Fibroblast of pulmonary artery (primary cell): ENCODE results near the gene TXNDC11.

ENCODE experiments used
- DNase-seq: peaks from one replicate; pipeline ENCODE4 v3.0.0-alpha.2; 2010; ENCODE audit warnings: low read depth
- H3K4me3 ChIP-seq: replicated peaks from 2 replicates; pipeline ENCODE4 v1.5.1; 2011; ENCODE audit warnings: low read depth, mild to moderate bottlenecking, control low read depth, low read length, moderate library complexity
- TF ChIP-seq, protein P1 (sequence below): IDR thresholded peaks from 2 replicates; pipeline ENCODE4 v1.5.1; 2011; ENCODE audit warnings: mild to moderate bottlenecking, control low read depth, low read length, inconsistent platforms; ENCODE audit errors: missing control alignments

Gene TXNDC11

GRCh38 chr16:11712122-11712521, 30.5 kb downstream of the TXNDC11 start:
- H3K4me3 ChIP-seq: no peak overlapping the region
- TF ChIP-seq, protein P1, sequence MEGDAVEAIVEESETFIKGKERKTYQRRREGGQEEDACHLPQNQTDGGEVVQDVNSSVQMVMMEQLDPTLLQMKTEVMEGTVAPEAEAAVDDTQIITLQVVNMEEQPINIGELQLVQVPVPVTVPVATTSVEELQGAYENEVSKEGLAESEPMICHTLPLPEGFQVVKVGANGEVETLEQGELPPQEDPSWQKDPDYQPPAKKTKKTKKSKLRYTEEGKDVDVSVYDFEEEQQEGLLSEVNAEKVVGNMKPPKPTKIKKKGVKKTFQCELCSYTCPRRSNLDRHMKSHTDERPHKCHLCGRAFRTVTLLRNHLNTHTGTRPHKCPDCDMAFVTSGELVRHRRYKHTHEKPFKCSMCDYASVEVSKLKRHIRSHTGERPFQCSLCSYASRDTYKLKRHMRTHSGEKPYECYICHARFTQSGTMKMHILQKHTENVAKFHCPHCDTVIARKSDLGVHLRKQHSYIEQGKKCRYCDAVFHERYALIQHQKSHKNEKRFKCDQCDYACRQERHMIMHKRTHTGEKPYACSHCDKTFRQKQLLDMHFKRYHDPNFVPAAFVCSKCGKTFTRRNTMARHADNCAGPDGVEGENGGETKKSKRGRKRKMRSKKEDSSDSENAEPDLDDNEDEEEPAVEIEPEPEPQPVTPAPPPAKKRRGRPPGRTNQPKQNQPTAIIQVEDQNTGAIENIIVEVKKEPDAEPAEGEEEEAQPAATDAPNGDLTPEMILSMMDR: no peak
- DNase-seq: no peak

DNA sequence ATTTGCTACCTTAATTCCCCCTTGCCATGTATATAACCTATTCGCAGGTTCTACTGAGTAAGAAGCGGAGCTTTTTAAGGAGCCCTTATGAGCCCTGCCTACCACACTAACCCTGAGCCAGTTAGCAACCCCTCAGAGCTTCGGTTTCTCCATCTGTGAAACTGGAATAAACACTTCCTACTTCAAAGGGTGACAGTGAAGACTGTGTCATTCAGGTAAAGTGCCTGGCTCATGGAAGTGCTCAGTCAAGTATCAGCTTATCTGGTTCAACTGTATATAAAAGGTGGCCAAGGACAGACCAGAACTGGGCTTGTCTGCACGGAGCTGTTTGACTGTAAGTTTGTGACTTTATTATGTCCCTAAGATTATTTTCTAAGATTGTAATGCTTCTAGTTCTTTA, 31.0 kb downstream of the TXNDC11 start:
- H3K4me3 ChIP-seq: no peak overlapping the region
- no peak for DNase-seq
- TF ChIP-seq, protein P1: no peak

DNA sequence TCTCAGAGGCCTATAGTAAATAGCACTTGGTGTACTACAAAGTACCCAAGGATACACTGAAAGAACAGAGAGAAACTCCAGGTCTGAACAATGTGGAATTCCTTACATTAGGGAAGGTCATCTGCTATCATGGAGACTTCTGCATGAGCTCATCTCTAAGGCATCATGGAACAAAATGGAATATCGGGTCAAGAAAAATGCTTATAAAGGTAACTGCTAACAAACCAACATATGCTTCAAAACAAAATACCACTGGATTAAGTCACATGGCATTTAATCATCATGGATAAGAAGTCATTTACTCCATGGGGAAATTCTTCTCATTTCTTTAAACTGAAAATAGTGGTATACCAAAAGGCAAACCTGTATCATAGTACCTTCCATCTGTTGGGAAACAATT, 34.2 kb downstream of the TXNDC11 start:
- DNase-seq: peak; percentile 41
- no peak overlapping the region for H3K4me3 ChIP-seq
- TF ChIP-seq, protein P1: no peak

DNA sequence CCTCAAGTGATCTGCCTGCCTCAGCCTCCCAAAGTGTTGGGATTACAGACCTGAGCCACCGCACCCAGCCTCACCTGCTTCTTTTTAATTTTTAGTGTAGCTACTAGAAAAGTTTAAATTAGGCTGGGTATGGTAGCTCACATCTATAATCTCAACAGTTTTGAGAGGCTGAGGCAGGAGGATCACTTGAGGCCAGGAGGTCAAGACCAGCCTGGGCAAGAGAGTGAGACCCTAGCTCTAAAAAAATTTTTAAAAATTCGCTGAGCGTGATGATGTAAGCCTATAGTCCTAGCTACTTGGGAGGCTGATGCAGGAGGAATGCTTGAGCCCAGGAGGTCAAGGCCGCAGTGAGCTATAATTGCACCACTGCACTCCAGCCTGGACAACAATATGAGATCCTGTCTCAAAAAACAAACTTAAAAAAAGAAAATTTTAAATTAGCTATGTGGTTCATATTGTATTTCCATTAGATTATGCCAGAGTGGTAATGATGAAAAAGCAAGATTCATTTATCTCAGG, 34.9 kb downstream of the TXNDC11 start:
- TF ChIP-seq, protein P1: no peak
- no peak overlapping the region for H3K4me3 ChIP-seq
- DNase-seq: no peak

GRCh38 chr16:11706180-11706742, 36.4 kb downstream of the TXNDC11 start:
- DNase-seq: no peak
- TF ChIP-seq, protein P1: no peak
- H3K4me3 ChIP-seq: no peak overlapping the region

DNA sequence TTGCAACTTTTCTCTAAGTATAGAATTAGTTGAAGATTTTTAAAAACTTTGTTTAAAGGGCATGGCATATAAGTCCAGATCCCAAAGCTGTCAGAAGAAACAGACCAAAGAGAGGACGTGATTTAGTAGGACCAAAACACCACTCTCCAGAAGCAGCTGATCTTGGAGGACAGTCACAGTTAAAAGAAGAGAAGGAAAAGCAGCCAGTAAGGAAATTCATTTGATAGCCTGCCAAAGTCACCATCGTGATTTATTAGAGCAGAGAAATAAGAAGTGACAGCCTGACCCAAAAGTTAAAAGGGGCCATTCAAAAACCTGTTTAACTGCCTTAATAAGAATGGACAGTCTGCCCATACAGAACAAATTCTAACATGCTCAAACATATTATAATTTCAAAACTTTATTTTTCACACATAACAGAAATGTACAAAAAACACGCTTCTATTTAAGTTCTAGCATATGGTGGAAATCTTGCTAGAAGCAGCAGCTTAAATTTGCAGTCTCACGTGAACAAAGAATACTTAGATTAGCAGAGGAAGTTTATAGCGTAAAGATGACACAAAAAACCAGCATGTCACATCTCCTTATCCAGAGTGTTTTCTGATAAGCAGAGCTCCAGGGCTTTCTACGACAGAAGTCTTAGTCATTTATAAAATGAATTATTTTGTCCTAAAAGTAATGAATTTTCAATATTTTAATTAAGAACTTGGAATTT, 37.2 kb downstream of the TXNDC11 start:
- TF ChIP-seq, protein P1: no peak
- H3K4me3 ChIP-seq: no peak overlapping the region
- no peak for DNase-seq
